Measurements from ENCODE around the gene PIEZO1. TPM values are rescaled to one million over a fixed set of nuclear protein-coding genes. Genes with fewer than 3 reads are reported as not detected.

Gene PIEZO1
- total RNA-seq, 1 donor from 2014 or later, result 160 TPM

- Mint-ChIP-seq H3K4me3 (no peak overlapping the region), H3K27ac (no peak overlapping the region), H3K36me3 (no peaks in the 10 kb centered on the region), H3K9me3 (no peaks in the 10 kb centered on the region), H3K27me3 (ENCODE audit: low read depth) (peaks cover 45% of the 10 kb centered on the region), H3K4me1 (peaks cover 3% of the 10 kb centered on the region)
- no peak for TF ChIP-seq CTCF (IDR thresholded peaks at IDR 0.05; ENCODE audit: unreplicated experiment)
- DNase-seq (ENCODE audit: low spot score in 2 of 2, unreplicated experiment in 2 of 2), result no peak
Observed at GRCh38 chr16:88681709-88682451, 103.1 kb downstream of the PIEZO1 start.

- no peak overlapping the region for H3K4me3 Mint-ChIP-seq
Observed at GRCh38 chr16:88681084-88681680, 103.8 kb downstream of the PIEZO1 start.

GRCh38 chr16:88680554-88681083 is 104.4 kb downstream of the PIEZO1 start:
- Mint-ChIP-seq H3K4me3 (no peak overlapping the region), H3K4me1 (peaks cover 3% of the 10 kb centered on the region), H3K36me3 (no peaks in the 10 kb centered on the region), H3K9me3 (no peaks in the 10 kb centered on the region), H3K27ac (no peak overlapping the region), H3K27me3 (ENCODE audit: low read depth) (peaks cover 41% of the 10 kb centered on the region)
- no peak for TF ChIP-seq CTCF (IDR thresholded peaks at IDR 0.05; ENCODE audit: unreplicated experiment)
- no peak for DNase-seq (ENCODE audit: low spot score in 2 of 2, unreplicated experiment in 2 of 2)

More at GRCh38 chr16:88681084-88681680, 103.8 kb downstream of the PIEZO1 start:
- peaks cover 3% of the 10 kb centered on the region for H3K4me1 Mint-ChIP-seq
- no peak overlapping the region for H3K27ac Mint-ChIP-seq
- H3K27me3 Mint-ChIP-seq (ENCODE audit: low read depth), result peaks cover 41% of the 10 kb centered on the region
- no peaks in the 10 kb centered on the region for H3K36me3 Mint-ChIP-seq
- no peaks in the 10 kb centered on the region for H3K9me3 Mint-ChIP-seq
- DNase-seq (ENCODE audit: low spot score in 2 of 2, unreplicated experiment in 2 of 2), result no peak
- TF ChIP-seq CTCF (IDR thresholded peaks at IDR 0.05; ENCODE audit: unreplicated experiment), result no peak

GRCh38 chr16:88678224-88678979 is 106.6 kb downstream of the PIEZO1 start:
- no peak overlapping the region for H3K27ac Mint-ChIP-seq
- no peaks in the 10 kb centered on the region for H3K4me1 Mint-ChIP-seq
- H3K27me3 Mint-ChIP-seq (ENCODE audit: low read depth), result peaks cover 21% of the 10 kb centered on the region
- TF ChIP-seq CTCF (IDR thresholded peaks at IDR 0.05; ENCODE audit: unreplicated experiment), result no peak
- no peak overlapping the region for H3K4me3 Mint-ChIP-seq
- DNase-seq (ENCODE audit: low spot score in 2 of 2, unreplicated experiment in 2 of 2), result no peak
- H3K36me3 Mint-ChIP-seq, result no peaks in the 10 kb centered on the region
- H3K9me3 Mint-ChIP-seq, result no peaks in the 10 kb centered on the region

GRCh38 chr16:88677721-88678120 is 107.3 kb downstream of the PIEZO1 start:
- no peak for TF ChIP-seq CTCF (IDR thresholded peaks at IDR 0.05; ENCODE audit: unreplicated experiment)
- peaks cover 18% of the 10 kb centered on the region for H3K27me3 Mint-ChIP-seq (ENCODE audit: low read depth)
- no peaks in the 10 kb centered on the region for H3K9me3 Mint-ChIP-seq
- no peaks in the 10 kb centered on the region for H3K4me1 Mint-ChIP-seq
- no peak for DNase-seq (ENCODE audit: low spot score in 2 of 2, unreplicated experiment in 2 of 2)
- H3K36me3 Mint-ChIP-seq, result no peaks in the 10 kb centered on the region
- H3K4me3 Mint-ChIP-seq, result no peak overlapping the region
- H3K27ac Mint-ChIP-seq, result no peak overlapping the region
